Tibial nerve (tissue), 4 donors: ENCODE measurements around the gene TWSG1. TPM values are rescaled to one million over a fixed set of nuclear protein-coding genes. Genes with fewer than 3 reads are reported as not detected.

Experiments
- DNase-seq, 2 donors: peaks; one replicate each; pipeline ENCODE4 v3.0.0-alpha.2; 2019; ENCODE audit warnings: low spot score in 2 of 2
- H3K27ac ChIP-seq, 4 donors: fragments of 200-600 bp; sonication (generic) in 3 of 4; one replicate each; pipeline ENCODE4 v1.5.1; 2017 to 2019; ENCODE audit warnings: mild to moderate bottlenecking in 1 of 4
- H3K27me3 ChIP-seq, 2 donors: fragments of 200-600 bp; sonication (generic) in 1 of 2; one replicate each; pipeline versions ENCODE4 v1.5.1 to v1.6.0; 2017 to 2019
- H3K36me3 ChIP-seq, 3 donors: fragments of 200-600 bp; sonication (generic); one replicate each; pipeline ENCODE4 v1.5.1; 2018 to 2019
- H3K4me1 ChIP-seq, 4 donors: fragments of 200-600 bp; sonication (generic) in 3 of 4; one replicate each; pipeline ENCODE4 v1.5.1; 2017 to 2019
- H3K4me3 ChIP-seq, 4 donors: fragments of 200-600 bp; sonication (generic) in 3 of 4; one replicate each; pipeline ENCODE4 v1.5.1; 2017 to 2019; ENCODE audit warnings: mild to moderate bottlenecking in 1 of 4, moderate library complexity in 1 of 4
- H3K9me3 ChIP-seq, 4 donors: fragments of 200-600 bp; sonication (generic) in 3 of 4; one replicate each; pipeline ENCODE4 v1.5.1; 2017 to 2019
- EP300 ChIP-seq, 2 donors: sonication (generic); formaldehyde crosslinking; IDR thresholded peaks; one replicate each; pipeline ENCODE4 v1.6.1; 2017; ENCODE audit warnings: antibody characterized with exemption in 2 of 2, mild to moderate bottlenecking in 1 of 2
- POLR2A ChIP-seq, 2 donors: fragments of 450-650 bp; IDR thresholded peaks; one replicate each; pipeline ENCODE4 v1.6.1; 2017; ENCODE audit warnings: antibody characterized with exemption in 2 of 2, mild to moderate bottlenecking in 2 of 2, moderate library complexity in 2 of 2
- WGBS, 2 donors: methylation state at CpG; one replicate each; pipeline ENCODE4 v1.1.5; 2018; 5-methylcytosine and 5-hydroxymethylcytosine counted together
- total RNA-seq, 4 donors: library from RNA; depleted of rRNA; stranded (reverse); fragments of >200 nt; gene quantifications; one replicate each; pipeline ENCODE4 v1.1.0, GENCODE V29; 2016
- TF ChIP-seq, protein P1 (sequence below), 5 experiments: fragments of 200-600 bp in 3 of 5; fragments of 450-650 bp in 2 of 5; sonication (generic) in 3 of 5; IDR thresholded peaks; one replicate each; pipeline ENCODE4 v1.5.1; 2016 to 2019; ENCODE audit warnings: antibody characterized with exemption in 5 of 5, mild to moderate bottlenecking in 3 of 5, moderate library complexity in 2 of 5

The TWSG1 gene
- total RNA-seq, 4 donors from 2014 or later: 33.3 to 64.9 (median 56.9) TPM

DNA sequence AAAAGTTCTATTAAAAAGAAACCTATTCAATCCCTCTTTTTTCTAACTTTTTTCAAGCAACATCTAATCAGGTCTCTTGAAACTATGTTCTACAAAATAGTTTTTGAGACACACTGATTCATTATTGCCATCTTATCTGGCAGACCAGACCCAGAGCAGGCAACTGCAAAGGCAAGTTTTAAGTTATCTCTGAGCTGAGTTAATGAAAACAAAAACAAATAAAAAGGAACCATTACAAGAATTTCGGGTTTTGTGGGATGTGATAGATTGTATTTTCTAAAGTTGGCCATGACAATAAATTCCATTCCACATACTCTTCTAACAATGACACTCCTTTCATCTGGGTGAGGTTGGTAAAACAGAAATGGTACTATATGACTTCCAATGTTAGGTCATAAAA, 15.2 kb upstream of the TWSG1 start:
- TF ChIP-seq EP300 (IDR thresholded peaks at IDR 0.05) (no peak), POLR2A (IDR thresholded peaks at IDR 0.05) (no peak)
- TF ChIP-seq, protein P1, sequence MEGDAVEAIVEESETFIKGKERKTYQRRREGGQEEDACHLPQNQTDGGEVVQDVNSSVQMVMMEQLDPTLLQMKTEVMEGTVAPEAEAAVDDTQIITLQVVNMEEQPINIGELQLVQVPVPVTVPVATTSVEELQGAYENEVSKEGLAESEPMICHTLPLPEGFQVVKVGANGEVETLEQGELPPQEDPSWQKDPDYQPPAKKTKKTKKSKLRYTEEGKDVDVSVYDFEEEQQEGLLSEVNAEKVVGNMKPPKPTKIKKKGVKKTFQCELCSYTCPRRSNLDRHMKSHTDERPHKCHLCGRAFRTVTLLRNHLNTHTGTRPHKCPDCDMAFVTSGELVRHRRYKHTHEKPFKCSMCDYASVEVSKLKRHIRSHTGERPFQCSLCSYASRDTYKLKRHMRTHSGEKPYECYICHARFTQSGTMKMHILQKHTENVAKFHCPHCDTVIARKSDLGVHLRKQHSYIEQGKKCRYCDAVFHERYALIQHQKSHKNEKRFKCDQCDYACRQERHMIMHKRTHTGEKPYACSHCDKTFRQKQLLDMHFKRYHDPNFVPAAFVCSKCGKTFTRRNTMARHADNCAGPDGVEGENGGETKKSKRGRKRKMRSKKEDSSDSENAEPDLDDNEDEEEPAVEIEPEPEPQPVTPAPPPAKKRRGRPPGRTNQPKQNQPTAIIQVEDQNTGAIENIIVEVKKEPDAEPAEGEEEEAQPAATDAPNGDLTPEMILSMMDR (IDR thresholded peaks at IDR 0.05): no peak
- Histone ChIP-seq H3K27me3 (no peaks in the 10 kb centered on the region), H3K4me1 (no peaks in the 10 kb centered on the region), H3K27ac (no peak overlapping the region), H3K36me3 (no peaks in the 10 kb centered on the region), H3K9me3 (peaks cover 0 to 7% (median 0%) of the 10 kb centered on the region in 4 donors), H3K4me3 (no peak overlapping the region)
- DNase-seq: no peak
- WGBS, 2 donors: 66 to 68% methylated on average over 1 of the region's 1 CpG

DNA sequence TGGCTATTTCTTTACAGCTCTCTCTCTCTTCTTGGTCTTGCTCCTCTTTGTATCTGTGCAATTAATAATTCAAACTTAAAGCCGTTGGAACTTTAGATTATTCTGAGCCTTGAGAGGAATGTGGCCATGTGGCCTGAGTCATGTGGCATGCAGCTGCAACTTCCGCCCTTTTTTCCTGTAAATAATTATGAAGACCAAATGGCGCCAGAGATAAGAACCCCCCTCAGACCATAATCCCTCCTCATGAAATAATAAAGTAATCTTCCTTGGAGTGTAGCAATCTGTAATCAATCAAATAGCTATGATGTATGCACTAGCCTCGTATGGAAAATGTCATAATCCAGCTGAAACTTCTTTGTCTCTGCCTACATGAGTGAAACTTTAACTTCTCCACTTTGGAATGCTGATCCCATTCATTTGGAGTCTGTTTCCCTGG, 13.5 kb upstream of the TWSG1 start:
- H3K9me3 ChIP-seq: peaks cover 0 to 7% (median 0%) of the 10 kb centered on the region in 4 donors
- no peaks in the 10 kb centered on the region for H3K4me1 ChIP-seq
- H3K27me3 ChIP-seq: no peaks in the 10 kb centered on the region
- WGBS, 2 donors: 50 to 56% methylated on average over 4 of the region's 4 CpGs
- DNase-seq: no peak
- TF ChIP-seq, protein P1 (IDR thresholded peaks at IDR 0.05): no peak
- TF ChIP-seq EP300 (IDR thresholded peaks at IDR 0.05) (no peak), POLR2A (IDR thresholded peaks at IDR 0.05) (no peak)
- no peaks in the 10 kb centered on the region for H3K36me3 ChIP-seq
- no peak overlapping the region for H3K27ac ChIP-seq
- no peak overlapping the region for H3K4me3 ChIP-seq

DNA sequence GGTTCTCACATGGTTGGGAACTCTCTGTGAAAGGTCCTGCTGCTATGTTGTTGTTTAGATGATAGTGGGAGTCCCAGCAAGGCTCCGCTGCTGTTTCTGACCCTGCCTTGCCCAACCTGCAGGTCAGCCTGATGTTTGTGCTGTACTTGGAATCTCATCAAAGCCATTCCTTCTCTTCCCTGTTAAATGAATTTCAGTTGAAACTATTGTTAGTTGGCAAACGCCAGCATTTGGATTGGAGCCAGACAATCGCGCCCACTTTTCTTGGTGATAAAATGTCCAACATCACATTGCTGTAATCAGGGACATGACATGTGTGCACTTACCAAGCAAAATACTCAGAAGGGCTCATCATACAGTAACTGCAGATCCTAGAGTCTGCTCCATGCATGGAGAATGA, 12.8 kb upstream of the TWSG1 start:
- H3K4me3 ChIP-seq: no peak overlapping the region
- DNase-seq: no peak
- H3K27ac ChIP-seq: no peak overlapping the region
- TF ChIP-seq, protein P1 (IDR thresholded peaks at IDR 0.05): no peak
- H3K4me1 ChIP-seq: no peaks in the 10 kb centered on the region
- H3K9me3 ChIP-seq: peaks cover 0 to 7% (median 0%) of the 10 kb centered on the region in 4 donors
- no peaks in the 10 kb centered on the region for H3K27me3 ChIP-seq
- WGBS, 2 donors: 50 to 57% methylated on average over 4 of the region's 4 CpGs
- no peaks in the 10 kb centered on the region for H3K36me3 ChIP-seq

DNA sequence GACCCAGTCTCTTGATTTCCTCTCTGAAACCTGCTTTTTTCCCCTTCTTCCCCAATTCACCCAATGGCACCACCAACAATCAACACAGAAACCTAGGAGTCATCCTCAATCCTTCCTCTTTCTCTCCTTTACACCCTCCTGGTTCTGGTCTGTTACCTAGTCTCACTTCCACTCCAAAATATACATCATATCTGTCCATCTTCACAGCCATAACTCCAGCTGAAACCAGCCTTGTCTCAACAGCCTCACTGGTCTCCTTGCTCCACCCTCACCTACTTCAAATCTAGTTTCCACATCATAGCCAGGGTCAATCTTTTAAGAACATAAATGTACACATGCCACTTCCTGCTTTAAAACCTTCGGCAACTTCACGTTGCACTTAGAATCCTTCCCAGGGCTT, 11.8 kb upstream of the TWSG1 start:
- Histone ChIP-seq H3K4me1 (no peaks in the 10 kb centered on the region), H3K9me3 (peaks cover 0 to 7% (median 0%) of the 10 kb centered on the region in 4 donors), H3K36me3 (no peaks in the 10 kb centered on the region), H3K4me3 (no peak overlapping the region), H3K27ac (no peak overlapping the region), H3K27me3 (no peaks in the 10 kb centered on the region)
- TF ChIP-seq EP300 (IDR thresholded peaks at IDR 0.05): no peak
- TF ChIP-seq POLR2A (IDR thresholded peaks at IDR 0.05): no peak
- TF ChIP-seq, protein P1 (IDR thresholded peaks at IDR 0.05): no peak
- no peak for DNase-seq
- 78 to 82% methylated on average over 2 of the region's 2 CpGs for WGBS, 2 donors

DNA sequence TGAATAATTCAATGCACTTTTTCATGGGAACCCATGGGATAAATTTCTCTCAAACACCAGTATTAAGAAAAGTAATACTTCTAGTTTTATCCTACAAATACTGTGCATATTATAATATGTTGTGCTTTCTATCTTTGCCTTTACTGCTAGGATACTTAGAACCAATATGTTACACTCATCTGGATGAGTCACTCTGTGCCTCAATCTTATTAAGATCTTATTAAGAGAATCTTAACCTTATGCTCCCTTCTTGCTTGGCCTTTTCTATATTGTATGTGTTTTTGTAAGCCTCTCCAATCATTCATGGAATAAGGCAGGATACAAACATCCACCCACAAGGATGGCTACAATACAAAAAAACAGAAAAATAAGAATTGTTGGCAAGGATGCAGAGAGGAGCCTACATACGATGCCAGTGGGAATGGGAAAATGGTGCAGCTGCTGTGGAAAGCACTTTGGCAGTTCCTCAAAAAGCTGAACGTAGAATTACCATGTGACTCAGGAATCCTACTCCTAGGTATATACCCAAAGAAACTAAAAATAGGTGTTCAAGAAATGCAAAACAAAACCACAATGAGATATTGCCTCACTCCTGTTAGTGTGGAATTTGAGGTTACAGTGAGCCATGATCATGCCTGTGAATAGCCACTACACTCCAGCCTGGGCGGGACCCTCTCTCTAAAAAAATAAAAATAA, 10.7 kb upstream of the TWSG1 start:
- Histone ChIP-seq H3K36me3 (no peaks in the 10 kb centered on the region), H3K4me3 (no peak overlapping the region), H3K9me3 (peaks cover 0 to 15% (median 0%) of the 10 kb centered on the region in 4 donors), H3K4me1 (no peaks in the 10 kb centered on the region), H3K27me3 (no peaks in the 10 kb centered on the region), H3K27ac (no peak overlapping the region)
- 38 to 46% methylated on average over 3 of the region's 3 CpGs for WGBS, 2 donors
- DNase-seq: no peak
- TF ChIP-seq, protein P1 (IDR thresholded peaks at IDR 0.05): no peak
